NCI-H2196 (cell line): ENCODE data around the gene PLEKHA6.

ENCODE experiments used
- DNase-seq: peaks from one replicate; lab custom pipeline; 2025; ENCODE audit not compliant: unreplicated experiment; lab: John Stamatoyannopoulos, UW

The PLEKHA6 gene

DNA sequence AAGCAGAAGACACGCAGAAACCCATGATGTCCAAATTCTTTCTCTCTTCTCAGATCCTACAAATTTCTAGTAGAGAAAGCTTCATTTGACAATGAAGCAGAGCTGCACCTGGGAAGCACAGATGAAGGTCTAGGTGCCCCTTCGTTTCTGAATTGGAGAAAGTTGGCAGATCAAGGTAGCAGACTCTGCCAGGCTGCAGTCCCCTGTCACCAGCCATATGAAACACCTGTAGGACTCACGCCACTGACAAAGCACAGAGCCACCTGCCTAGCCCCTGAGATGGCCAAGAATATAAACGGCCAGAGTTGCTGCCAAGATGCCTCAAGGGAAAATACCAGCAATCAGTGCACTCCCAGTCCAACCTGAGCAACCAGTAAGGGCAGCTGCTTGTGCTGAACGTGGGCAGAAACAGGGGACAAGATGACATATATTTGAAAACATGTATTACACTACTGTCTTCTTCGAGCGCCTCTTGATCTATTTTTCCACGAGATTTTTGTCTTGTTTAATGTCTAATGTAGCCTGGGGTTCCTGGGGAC lies 20.6 kb upstream of the PLEKHA6 start:
- DNase-seq, result no peak

GRCh38 chr1:204377800-204378668 lies 18.3 kb upstream of the PLEKHA6 start:
- DNase-seq, result peak; percentile 29

DNA sequence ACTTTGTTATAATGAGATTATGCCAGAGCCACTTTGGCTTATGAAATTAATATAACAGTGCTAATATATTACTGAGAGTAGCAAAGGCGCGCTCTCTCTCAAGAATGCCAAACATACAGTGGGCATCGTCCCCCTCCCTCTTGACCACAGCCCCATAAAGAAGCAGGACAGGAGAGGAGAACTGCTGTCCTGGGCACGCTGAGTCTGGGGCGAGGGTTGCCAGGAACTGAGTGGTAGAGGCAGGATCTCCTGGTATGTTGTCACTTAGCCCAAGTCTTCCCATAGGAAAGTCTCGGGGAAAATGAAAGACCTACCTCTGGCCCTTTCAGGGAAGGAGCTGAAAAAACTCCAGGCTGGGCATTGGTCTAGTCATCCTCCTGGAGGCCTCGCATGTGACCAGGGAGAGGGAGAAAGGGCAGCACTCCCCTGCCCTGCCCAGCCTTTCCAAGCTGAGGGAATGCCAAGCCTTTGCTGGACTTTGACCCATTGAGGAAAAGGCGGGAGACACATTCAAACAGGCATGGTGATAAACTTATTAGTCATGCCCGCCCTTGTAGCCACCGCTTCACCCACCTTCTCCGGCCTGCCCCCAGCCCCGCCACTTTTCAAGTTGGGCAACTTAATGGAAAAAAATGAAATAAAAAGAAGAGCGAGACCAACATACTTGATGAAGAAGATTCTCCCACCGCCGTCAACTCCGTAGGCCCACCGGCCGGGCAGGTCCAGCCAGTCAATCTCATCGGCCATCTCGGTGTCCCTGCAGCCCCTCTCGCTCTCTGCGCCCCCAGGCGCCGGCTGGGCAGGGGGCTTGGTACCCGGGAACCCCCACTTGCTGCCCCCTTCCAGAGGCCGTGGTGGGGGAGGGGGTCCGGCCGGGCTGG lies 17.4 kb upstream of the PLEKHA6 start:
- DNase-seq, result no peak

DNA sequence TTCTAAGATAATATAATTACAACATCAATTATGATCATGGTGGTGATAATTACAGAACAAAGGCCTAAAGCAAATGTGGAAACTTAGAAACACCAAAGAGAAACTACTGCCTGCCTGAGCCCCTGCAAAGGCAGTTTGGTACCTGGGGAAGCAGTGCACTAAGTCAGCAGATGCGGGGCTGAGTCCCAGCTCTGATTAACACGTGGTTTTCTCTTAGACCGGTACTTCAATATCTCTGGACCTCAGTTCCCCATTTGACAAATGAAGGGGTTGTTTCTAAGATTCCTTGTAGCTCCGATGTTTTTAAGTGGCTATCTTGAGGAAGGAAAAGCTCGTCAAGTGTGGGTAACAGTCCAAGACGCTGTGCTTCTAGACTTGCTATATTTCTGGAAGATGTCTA lies 16.7 kb upstream of the PLEKHA6 start:
- DNase-seq, result no peak

GRCh38 chr1:204373911-204374310 lies 14.2 kb upstream of the PLEKHA6 start:
- no peak for DNase-seq

GRCh38 chr1:204370176-204370575 lies 10.4 kb upstream of the PLEKHA6 start:
- DNase-seq, result no peak

GRCh38 chr1:204368996-204369726 lies 9.4 kb upstream of the PLEKHA6 start:
- no peak for DNase-seq

DNA sequence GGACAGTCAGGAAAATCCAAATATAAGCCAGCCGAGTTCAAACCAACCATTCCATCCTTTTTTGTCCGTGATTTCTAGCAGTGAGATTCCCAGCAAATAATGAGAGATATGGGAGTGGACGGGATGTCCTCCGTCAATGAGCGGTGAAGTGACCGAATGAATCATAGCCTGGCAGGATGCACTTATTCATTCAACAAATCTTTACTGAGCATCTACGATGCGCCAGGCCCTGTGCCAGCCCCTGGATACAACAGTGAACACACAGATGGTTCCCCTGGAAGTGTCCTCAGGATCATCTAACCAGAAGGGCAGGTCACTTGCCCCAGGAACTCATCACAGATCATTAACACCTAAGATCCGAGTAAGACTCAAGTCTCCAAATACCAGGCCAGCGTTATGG lies 8.2 kb upstream of the PLEKHA6 start:
- no peak for DNase-seq

DNA sequence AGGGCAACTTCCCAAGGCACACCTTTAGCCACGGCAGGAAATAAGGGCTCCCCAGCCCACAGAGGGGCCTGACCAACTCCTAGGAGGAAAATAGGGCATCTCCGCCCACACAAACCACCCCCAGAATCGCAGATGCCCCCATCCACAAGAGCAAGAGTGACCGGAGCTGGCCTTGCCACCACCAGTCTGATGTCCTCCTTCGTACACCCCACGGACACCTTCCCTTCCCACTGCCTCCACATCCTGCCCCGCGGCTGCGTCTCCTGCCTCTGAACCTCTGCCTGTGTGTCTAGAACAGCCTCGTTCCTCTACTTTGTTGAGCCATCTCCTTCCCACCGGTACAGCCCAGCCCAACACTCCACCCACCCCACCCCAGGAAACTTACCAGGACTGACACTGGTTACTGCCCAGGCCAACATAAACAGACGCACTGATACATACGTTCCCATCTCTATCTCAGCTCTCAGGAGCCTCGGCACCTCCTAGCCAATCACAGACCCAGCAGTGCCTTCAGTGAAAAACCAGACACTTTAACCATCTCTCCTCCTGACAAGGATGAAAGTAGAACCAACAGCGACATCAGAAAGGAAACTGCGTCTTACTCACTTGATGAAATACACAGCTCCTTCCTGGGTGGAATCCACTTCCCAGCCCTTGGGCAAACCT lies 7.6 kb upstream of the PLEKHA6 start:
- DNase-seq, result no peak

DNA sequence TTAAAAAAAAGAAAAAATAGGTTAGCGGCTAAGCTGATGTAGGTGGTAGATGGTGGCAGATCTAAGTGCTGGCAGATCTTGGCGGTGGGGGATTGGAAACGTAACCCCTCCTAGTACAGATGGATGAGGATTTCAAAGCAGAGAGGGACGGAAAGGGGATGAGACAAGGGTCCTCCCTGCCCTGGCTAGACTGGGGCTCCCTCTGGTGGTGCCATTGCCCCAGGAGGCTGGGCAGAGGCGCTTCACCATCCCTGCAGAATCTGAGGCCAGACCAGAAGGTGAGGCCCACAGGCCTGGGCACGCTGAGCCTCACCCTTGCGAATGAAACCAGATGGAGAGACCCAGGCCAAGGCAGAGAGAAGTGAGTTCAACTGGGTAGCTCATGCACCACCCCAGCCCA lies 7.0 kb upstream of the PLEKHA6 start:
- DNase-seq, result no peak

- DNase-seq, result peak; percentile 74
Observed at GRCh38 chr1:204363335-204364114, 3.8 kb upstream of the PLEKHA6 start.

- no peak for DNase-seq
Observed at GRCh38 chr1:204362984-204363334, 3.2 kb upstream of the PLEKHA6 start.

GRCh38 chr1:204361781-204362180 lies 2.1 kb upstream of the PLEKHA6 start:
- no peak for DNase-seq

GRCh38 chr1:204361341-204361771 lies 1.6 kb upstream of the PLEKHA6 start:
- DNase-seq, result no peak

- no peak for DNase-seq
Observed at GRCh38 chr1:204360314-204360713, 585 bp upstream of the PLEKHA6 start.

GRCh38 chr1:204359131-204359473 lies 627 bp downstream of the PLEKHA6 start:
- no peak for DNase-seq

GRCh38 chr1:204358605-204359004 lies 1.1 kb downstream of the PLEKHA6 start:
- DNase-seq, result no peak

DNA sequence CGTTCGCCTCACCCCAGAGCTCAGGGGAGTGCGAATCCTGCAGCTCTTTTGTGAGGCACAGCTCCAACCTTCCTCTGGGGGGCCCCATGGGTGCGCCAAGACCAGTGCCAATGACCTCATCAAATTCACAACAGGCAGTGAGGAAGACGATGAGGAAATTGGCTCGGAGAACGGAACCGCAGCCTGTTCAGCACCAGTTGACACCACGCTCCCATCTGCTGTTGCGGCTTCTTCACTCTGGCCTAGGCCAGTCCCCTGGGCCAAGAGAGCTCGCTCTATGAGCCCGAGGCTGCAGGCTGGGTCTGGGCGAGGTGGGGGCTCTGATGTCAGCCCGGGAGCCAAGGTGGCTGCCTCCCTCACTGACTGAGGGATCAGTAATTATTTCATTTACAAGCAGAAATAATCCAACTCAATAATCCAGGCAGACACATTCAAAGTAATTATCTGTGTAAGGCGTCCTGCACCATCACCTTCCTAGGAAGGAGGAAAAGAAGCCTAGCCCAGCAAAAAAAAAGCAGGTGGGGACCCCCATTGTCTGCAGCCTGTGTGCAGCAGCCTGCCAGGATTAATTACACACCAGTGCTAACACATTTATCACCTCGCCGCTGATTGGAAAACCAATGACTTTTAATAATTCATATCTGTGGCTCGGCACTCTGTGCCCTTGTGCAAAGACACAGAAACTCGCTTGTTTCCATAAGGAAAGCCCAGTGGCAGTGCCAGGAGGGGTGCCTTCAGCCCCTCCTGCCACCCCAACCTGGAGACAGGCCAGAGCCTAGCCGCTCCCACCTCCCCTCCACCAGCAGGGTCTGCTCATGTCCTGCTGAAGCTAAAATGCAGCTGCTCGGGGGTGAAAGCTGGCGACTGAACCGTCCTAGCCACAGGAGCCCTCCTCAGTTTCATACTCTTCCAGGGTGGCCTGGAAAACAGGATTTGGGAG lies 1.9 kb downstream of the PLEKHA6 start:
- no peak for DNase-seq

- DNase-seq, result no peak
Observed at GRCh38 chr1:204356997-204357396, 2.7 kb downstream of the PLEKHA6 start.
